ENCODE data around the gene SNX10.

SNX10 gene

GRCh38 chr7:26305090-26305868 lies 13.6 kb downstream of the SNX10 start:
- no peak for DNase-seq

GRCh38 chr7:26305869-26306665 lies 14.4 kb downstream of the SNX10 start:
- DNase-seq, result no peak

DNA sequence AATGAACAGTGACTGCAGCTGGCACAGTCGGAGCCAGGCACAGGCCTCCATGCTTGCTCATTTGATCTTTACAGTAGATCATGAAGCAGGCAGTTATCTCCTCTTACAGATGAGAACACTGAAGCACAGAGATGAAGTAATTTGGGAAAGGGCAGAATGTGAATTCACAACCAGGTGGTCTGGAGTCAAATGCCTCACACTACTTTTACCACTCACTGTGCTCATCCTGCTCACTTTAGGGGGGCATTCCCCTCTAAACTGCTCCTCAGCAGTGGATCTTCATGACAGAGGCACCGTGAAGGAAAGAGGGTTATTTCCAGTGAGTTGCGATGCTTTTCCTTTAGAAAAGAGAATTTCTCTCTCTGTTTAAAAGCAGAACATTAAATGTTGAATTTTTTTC lies 15.1 kb downstream of the SNX10 start:
- no peak for DNase-seq

- no peak for DNase-seq
Measured at GRCh38 chr7:26307226-26307625, 15.6 kb downstream of the SNX10 start.

GRCh38 chr7:26307791-26308190 lies 16.1 kb downstream of the SNX10 start:
- no peak for DNase-seq

DNA sequence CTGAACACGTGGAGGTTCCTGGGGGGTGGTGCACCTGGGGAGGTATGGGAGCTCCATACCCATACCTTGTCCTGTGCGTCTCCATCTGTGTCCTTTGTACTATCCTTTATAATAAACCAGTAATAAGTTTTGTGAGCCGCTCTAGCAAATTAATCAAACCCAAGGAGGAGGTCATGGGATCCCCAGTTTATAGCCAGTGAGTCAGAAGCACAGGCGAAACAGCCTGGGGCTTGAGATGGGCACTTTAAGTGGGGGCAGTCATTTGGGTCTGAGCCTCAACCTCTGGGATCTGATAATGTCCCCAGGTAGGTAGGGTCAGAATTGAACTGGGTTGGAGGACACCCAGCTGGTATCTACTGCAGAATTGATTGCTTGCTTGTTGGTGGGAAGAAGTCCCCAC lies 16.9 kb downstream of the SNX10 start:
- DNase-seq, result no peak

DNA sequence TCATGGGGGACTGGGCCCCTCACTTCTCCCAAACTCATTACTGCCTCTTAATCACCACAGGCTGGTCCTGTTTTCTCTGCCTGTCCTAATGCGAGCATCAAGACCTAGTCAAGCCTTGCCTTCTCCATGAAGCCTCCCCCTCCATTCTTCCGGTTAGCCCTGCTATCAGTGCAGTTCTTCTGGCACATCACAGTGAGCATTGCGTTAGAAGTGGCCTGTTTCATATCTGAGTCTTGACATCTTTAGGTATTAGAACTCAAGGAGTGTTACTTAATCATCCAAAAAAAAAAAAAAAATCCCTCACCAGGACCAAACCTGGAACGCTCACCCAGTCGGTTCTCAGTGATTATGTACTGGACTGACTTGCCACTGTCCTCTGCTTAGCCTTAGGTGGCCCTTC lies 17.4 kb downstream of the SNX10 start:
- DNase-seq, result no peak

DNA sequence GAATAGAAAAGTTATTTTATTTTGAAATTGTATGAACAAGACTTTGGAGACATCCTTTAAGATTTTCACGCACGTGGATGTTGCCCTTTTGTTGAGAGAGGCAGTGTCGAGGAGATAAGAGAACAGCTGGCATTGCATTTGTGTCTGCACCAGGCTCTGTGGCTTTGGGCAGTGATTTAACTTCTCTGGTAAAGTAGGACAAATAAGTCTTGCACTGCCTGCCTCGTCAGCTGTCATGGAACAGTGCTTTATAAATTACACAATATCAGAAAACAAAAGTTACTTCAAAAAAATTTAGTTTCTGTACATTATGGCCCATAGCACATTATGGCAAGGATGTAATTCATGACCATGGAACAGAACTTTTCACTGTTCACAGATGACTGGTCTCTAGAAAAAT lies 20.1 kb downstream of the SNX10 start:
- no peak for DNase-seq

- no peak for DNase-seq
Measured at GRCh38 chr7:26317211-26317610, 25.5 kb downstream of the SNX10 start.

- DNase-seq, result no peak
Measured at GRCh38 chr7:26318921-26319320, 27.3 kb downstream of the SNX10 start.

DNA sequence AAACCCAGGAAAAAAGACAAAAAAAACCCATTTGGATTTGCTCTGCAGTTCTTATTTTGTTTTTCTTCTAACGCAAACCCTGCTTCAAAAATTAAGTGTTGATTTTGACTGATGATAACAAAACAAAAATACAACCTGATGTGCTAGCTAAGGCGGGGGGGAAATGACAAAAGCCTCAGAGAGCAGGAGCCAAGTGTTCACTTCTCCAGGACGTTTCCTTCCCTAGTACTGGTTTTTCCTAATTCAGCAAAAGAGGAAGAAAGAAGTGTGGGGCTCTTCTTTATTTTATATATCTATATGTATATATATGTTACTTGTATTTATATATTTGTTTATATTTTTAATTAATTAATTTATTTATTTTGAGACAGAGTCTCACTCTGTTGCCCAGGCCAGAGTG lies 28.0 kb downstream of the SNX10 start:
- DNase-seq, result no peak

DNA sequence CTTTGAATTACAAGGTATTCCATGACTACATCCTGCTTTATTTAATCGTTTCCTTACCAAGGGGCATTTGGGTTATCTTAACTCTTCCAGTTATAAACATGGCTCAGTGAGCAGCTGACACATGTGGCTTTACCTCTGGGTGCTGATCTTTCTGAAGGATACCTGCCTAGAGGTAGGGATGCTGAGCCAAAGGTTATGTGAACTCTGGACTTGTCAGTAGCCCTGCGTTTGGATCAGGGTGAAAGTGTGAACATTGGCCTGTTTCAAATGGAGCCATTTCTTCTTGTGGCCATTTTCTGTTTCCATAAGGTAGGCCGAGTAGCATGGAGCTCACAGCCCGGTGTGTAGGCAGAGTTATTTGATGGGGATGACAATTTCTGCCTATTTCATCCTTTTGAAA lies 29.2 kb downstream of the SNX10 start:
- no peak for DNase-seq

DNA sequence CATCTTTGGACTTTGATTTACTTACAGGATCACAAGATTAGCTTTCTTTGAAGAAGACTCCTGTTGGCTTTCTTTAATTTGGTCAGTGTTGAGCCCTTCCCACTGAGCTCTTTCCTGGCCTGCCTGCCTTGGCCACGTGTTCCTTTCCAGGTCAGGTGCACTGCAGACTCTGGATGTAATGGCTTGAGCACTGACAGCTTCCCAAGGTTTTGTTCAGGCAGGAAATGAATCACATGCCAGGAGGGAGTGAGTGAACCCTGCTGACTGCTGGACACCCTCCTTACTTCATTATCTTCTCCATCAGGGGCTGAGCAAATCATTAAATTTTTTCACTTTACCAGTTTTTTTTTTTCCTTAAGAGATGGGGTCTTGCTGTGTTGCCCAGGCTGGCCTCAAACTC lies 29.8 kb downstream of the SNX10 start:
- DNase-seq, result no peak

DNA sequence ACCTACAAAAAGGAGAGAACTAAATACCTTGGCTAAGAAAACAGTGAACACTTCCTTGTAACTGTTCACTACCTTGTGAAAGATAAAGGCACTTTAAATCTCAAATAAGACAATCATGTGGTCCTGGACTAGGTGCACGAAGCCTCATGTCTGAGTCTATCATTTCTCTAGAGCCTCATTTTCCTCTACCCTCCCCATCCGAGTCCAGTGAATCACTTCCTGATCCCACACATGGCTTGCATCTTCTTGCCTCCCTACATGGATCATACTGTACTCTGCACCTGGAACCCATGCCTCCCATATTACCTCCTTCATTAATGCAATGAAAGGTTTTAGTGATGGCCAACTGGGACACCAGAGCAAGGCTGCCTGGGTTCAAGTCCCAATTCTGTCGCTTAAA lies 34.5 kb downstream of the SNX10 start:
- DNase-seq, result no peak

DNA sequence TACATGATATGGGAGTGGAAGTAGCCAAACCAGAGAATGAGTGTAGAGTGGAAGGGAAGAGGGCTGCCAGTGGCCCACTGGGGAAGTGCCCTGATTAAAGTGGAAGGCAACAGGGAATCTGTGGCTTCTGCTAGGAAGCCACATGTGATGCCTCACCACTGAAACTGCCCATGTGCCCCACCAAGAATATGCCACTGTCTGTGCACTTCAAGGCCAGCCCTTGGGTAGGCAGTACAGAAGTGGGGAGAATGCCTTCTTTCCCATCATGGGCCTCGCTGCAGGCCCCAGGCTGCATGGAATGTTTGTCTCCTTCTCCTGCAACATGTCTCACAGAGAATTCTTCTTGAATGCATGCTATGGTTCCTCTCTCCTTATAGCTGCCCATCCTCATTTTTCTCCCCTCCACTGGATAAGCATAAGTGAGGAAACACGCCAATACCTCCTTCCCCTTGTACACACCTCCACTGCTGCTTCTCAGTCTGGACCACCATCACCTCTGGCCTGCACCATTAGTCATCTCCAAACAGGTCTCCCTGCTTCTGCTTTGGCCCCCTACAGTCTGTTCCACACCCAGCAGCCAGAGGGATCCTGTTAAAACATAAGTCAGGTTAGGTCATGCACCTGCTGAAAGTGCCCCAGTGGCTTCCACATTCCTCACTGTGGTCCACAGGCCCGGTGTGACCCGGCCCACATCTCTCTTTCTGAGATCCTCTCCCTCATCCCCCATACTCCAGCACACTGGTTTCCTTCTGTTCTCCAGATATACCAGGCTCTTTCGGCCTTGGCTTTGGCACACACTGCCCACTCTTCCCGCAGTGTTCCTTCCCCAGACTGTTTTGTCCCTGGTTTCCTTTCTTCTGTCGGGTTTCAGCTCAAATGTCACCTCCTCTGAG lies 37.1 kb downstream of the SNX10 start:
- no peak for DNase-seq

DNA sequence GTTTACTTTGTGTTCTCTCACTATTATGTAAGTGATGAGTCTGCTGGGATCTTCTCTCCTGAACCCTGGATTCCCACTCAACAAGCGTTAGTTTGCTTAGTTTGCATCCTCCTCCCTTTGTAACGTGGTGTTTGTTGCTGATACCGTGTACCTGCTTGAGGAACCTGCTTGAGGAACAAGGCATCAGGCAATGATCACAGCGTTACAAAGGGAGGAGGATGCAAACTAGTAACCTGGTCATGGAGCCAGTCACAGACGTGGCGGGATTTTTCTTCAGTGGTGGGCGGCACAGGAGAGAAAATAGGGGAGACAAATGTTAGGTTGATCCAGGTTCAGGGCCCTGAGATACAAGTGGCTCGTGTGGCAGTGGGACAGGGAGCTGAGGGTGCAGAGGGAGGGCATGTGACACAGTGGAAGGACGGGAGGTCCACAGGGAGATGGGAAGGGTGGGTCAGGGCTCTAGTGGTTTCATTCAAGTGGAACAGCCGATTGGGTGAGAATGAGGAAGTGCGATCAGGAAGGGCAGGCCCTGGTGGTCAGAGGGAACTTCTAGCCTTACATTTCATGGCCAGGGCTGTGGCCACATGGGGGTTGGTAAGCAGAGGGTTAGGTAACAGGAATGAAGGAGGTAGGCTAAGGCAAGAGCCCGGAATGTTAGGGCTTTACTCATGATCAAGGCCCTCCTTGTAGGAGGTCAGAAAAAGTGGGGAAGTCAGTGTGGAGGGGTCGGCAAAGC lies 38.0 kb downstream of the SNX10 start:
- no peak for DNase-seq

GRCh38 chr7:26331113-26331512 lies 39.5 kb downstream of the SNX10 start:
- DNase-seq, result no peak

GRCh38 chr7:26331789-26332188 lies 40.1 kb downstream of the SNX10 start:
- no peak for DNase-seq

GRCh38 chr7:26332698-26333097 lies 41.0 kb downstream of the SNX10 start:
- DNase-seq, result no peak

DNA sequence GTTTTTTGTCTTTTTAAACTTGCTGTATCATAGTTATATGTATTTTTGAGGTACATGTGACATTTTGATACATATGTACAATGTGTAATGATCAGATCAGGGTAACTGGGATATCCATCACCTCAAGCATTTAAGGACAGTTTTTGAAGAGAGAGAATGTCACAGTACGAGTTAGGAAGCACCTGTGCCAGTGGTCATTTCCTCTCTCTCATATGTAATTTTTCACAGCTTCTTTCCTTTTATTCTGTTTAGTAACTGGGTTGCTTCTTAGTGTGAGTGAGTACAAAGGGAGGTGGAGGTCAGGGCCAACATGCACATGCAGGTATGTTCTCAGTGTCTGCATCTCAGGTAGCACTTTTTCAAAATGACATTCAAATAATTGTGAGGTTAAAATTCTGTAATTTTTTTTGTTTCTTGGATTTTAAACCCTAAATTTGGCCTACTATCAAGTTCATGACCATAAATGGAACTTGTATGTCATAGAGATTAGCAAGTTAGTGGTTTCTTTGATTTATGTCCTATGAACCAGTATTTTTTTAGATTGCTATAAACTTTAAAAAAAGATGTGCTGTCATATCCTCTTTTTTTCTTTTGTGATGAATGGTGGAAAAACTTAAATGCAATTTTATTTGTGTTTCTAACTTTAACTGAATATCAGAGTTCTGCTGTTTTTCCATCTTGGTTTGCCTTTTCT lies 42.7 kb downstream of the SNX10 start:
- DNase-seq, result no peak

GRCh38 chr7:26337232-26337865 lies 45.7 kb downstream of the SNX10 start:
- DNase-seq, result no peak
